SK-N-SH (cell line): ENCODE data around the gene ZIC1. TPM values are rescaled to one million over a fixed set of nuclear protein-coding genes. Genes with fewer than 3 reads are reported as not detected.

Source experiments
- CTCF ChIA-PET: fragments of 300-600, 350-600 bp; formaldehyde crosslinking; extraction: SDS; loops from one replicate; lab custom pipeline; 2021; lab: Yijun Ruan, JAX
- POLR2A ChIA-PET: fragments of 350-600 bp; sonication (Branson Sonifier 250); formaldehyde crosslinking; extraction: SDS; loops from one replicate; lab custom pipeline; 2020; ENCODE audit warnings: antibody characterized with exemption, inconsistent platforms; lab: Yijun Ruan, JAX
- DNase-seq: peaks from one replicate; pipeline ENCODE4 v3.0.0; 2012
- H2AFZ ChIP-seq: fragments of 200-600 bp; sonication (generic); 2 replicates; pipeline ENCODE4 v1.8.1; 2016; ENCODE audit warnings: antibody characterized with exemption, mild to moderate bottlenecking, low read depth
- H3F3A ChIP-seq: fragments of 200-600 bp; sonication (generic); replicated peaks from 2 replicates; pipeline ENCODE3; 2016; ENCODE audit warnings: antibody characterized with exemption, mild to moderate bottlenecking; ENCODE audit not compliant: insufficient read depth
- H3K27ac ChIP-seq, 2 experiments: fragments of 200-500 bp in 1 of 2; fragments of 200-600 bp in 1 of 2; sonication (Bioruptor generic) in 1 of 2; sonication (generic), shearing (Covaris generic) in 1 of 2; 2 replicates each; pipeline versions ENCODE4 v1.5.1 to v1.6.1; 2014 to 2016; ENCODE audit warnings: low read depth in 2 of 2, inconsistent platforms in 1 of 2, low read length in 1 of 2, mild to moderate bottlenecking in 1 of 2, mixed read lengths in 1 of 2
- H3K27me3 ChIP-seq: fragments of 200-600 bp; sonication (generic), shearing (Covaris generic); 2 replicates; pipeline ENCODE4 v1.6.1; 2016; ENCODE audit warnings: mixed run types; ENCODE audit not compliant: insufficient read depth
- H3K36me3 ChIP-seq, 2 experiments: fragments of 200-500 bp in 1 of 2; fragments of 200-600 bp in 1 of 2; sonication (Bioruptor generic) in 1 of 2; sonication (generic) in 1 of 2; replicated peaks in 1 of 2; 2 replicates each; pipeline versions ENCODE3 to v1.5.1; 2014 to 2016; ENCODE audit warnings: low read length in 1 of 2, mild to moderate bottlenecking in 1 of 2; ENCODE audit not compliant: insufficient read depth in 2 of 2, control insufficient read depth in 1 of 2
- H3K4me1 ChIP-seq, 2 experiments: fragments of 200-500 bp in 1 of 2; fragments of 200-600 bp in 1 of 2; sonication (Bioruptor generic) in 1 of 2; sonication (generic), shearing (Covaris generic) in 1 of 2; 2 replicates each; pipeline versions ENCODE4 v1.5.1 to v1.6.1; 2014 to 2016; ENCODE audit warnings: low read depth in 1 of 2, low read length in 1 of 2, mixed run types in 1 of 2; ENCODE audit not compliant: insufficient read depth in 2 of 2, control insufficient read depth in 1 of 2
- H3K4me2 ChIP-seq: fragments of 200-600 bp; sonication (generic), shearing (Covaris generic); 2 replicates; pipeline ENCODE4 v1.6.1; 2017; ENCODE audit warnings: mixed run types
- H3K4me3 ChIP-seq, 2 experiments: fragments of 200-500 bp in 1 of 2; fragments of 200-600 bp in 1 of 2; sonication (Bioruptor generic) in 1 of 2; sonication (generic), shearing (Covaris generic) in 1 of 2; 2 replicates each; pipeline versions ENCODE4 v1.5.1 to v1.8.1; 2014 to 2016; ENCODE audit warnings: low read depth in 2 of 2, inconsistent platforms in 1 of 2, low read length in 1 of 2, mild to moderate bottlenecking in 1 of 2, mixed read lengths in 1 of 2, moderate library complexity in 1 of 2
- H3K79me2 ChIP-seq: fragments of 200-600 bp; sonication (generic); 2 replicates; pipeline ENCODE4 v1.8.1; 2017; ENCODE audit warnings: mild to moderate bottlenecking; ENCODE audit not compliant: insufficient read depth
- H3K9ac ChIP-seq: fragments of 200-600 bp; sonication (generic); 2 replicates; pipeline ENCODE4 v1.6.1; 2017; ENCODE audit warnings: mixed run types
- H3K9me2 ChIP-seq: fragments of 200-600 bp; sonication (generic); 2 replicates; pipeline ENCODE4 v1.6.1; 2017; ENCODE audit warnings: mixed run types
- H3K9me3 ChIP-seq: fragments of 200-600 bp; sonication (generic); 2 replicates; pipeline ENCODE4 v1.6.1; 2017; ENCODE audit warnings: mixed run types, mild to moderate bottlenecking, moderate library complexity
- H4K20me1 ChIP-seq: fragments of 200-600 bp; sonication (generic); 2 replicates; pipeline ENCODE4 v1.6.1; 2017; ENCODE audit warnings: mild to moderate bottlenecking, mixed run types; ENCODE audit not compliant: insufficient read depth
- ELF1 ChIP-seq: IDR thresholded peaks from 2 replicates; pipeline ENCODE4 v1.4.0; 2012
- EZH2phosphoT487 ChIP-seq: fragments of 200-600 bp; sonication (generic); IDR thresholded peaks from 2 replicates; pipeline ENCODE4 v1.6.1; 2017; ENCODE audit warnings: low read depth, mixed run types, mild to moderate bottlenecking, antibody characterized with exemption, moderate library complexity, borderline replicate concordance
- FOSL2 ChIP-seq: IDR thresholded peaks from 2 replicates; pipeline ENCODE4 v1.4.0; 2012; ENCODE audit warnings: low read depth, mild to moderate bottlenecking, moderate library complexity, borderline replicate concordance
- FOXM1 ChIP-seq: IDR thresholded peaks from 2 replicates; pipeline ENCODE4 v1.4.0; 2012; ENCODE audit warnings: low read depth, mild to moderate bottlenecking
- GATA2 ChIP-seq: sonication (generic); formaldehyde crosslinking; IDR thresholded peaks from 2 replicates; pipeline ENCODE4 v1.5.0; 2020; ENCODE audit warnings: mild to moderate bottlenecking, missing genetic modification reagents
- JUND ChIP-seq: IDR thresholded peaks from 2 replicates; pipeline ENCODE4 v1.4.0; 2012
- MEF2A ChIP-seq: IDR thresholded peaks from 2 replicates; pipeline ENCODE4 v1.4.0; 2012; ENCODE audit warnings: low read depth, borderline replicate concordance
- MXI1 ChIP-seq: IDR thresholded peaks from 2 replicates; pipeline ENCODE4 v1.6.1; 2012; ENCODE audit warnings: mild to moderate bottlenecking, low read depth, low read length, improper control_type of control experiment
- POLR2AphosphoS5 ChIP-seq: IDR thresholded peaks from 2 replicates; pipeline ENCODE4 v1.6.1; 2012; ENCODE audit warnings: low read depth, low read length
- RXRA ChIP-seq: IDR thresholded peaks from 2 replicates; pipeline ENCODE4 v1.4.0; 2012; ENCODE audit warnings: low read depth, mild to moderate bottlenecking, borderline replicate concordance
- TEAD4 ChIP-seq: IDR thresholded peaks from 2 replicates; pipeline ENCODE4 v1.4.0; 2012; ENCODE audit warnings: mild to moderate bottlenecking, borderline replicate concordance; ENCODE audit not compliant: insufficient read depth
- WGBS: methylation state at CpG from one replicate; pipeline ENCODE4 v1.1.6; 2017; ENCODE audit warnings: low lambda C conversion rate; 5-methylcytosine and 5-hydroxymethylcytosine counted together
- polyA plus RNA-seq, 3 experiments: library from polyadenylated mRNA; depleted of rRNA; stranded (reverse); fragments of >200 nt; gene quantifications; 2 replicates each; pipeline ENCODE4 v1.2.3, GENCODE V29; 2012
- TF ChIP-seq, protein P1 (sequence below): IDR thresholded peaks from 2 replicates; pipeline ENCODE4 v1.4.0; 2012; ENCODE audit warnings: low read depth, borderline replicate concordance
- TF ChIP-seq, protein P2 (sequence below): fragments of 200-600 bp; sonication (generic); IDR thresholded peaks from 2 replicates; pipeline ENCODE4 v1.6.1; 2017; ENCODE audit warnings: antibody characterized with exemption, mild to moderate bottlenecking, moderate library complexity
- TF ChIP-seq, protein P3 (sequence below): fragments of 150-350 bp; IDR thresholded peaks from 2 replicates; pipeline ENCODE4 v1.6.1; 2016; ENCODE audit warnings: mild to moderate bottlenecking, low read depth, low read length
- TF ChIP-seq, protein P4 (sequence below): IDR thresholded peaks from 2 replicates; pipeline ENCODE4 v1.4.0; 2012; ENCODE audit warnings: low read depth

ZIC1 gene
- polyA plus RNA-seq, 1 of the 3 experiments (the other 2 are of a cell fraction) = 16.7 TPM

DNA sequence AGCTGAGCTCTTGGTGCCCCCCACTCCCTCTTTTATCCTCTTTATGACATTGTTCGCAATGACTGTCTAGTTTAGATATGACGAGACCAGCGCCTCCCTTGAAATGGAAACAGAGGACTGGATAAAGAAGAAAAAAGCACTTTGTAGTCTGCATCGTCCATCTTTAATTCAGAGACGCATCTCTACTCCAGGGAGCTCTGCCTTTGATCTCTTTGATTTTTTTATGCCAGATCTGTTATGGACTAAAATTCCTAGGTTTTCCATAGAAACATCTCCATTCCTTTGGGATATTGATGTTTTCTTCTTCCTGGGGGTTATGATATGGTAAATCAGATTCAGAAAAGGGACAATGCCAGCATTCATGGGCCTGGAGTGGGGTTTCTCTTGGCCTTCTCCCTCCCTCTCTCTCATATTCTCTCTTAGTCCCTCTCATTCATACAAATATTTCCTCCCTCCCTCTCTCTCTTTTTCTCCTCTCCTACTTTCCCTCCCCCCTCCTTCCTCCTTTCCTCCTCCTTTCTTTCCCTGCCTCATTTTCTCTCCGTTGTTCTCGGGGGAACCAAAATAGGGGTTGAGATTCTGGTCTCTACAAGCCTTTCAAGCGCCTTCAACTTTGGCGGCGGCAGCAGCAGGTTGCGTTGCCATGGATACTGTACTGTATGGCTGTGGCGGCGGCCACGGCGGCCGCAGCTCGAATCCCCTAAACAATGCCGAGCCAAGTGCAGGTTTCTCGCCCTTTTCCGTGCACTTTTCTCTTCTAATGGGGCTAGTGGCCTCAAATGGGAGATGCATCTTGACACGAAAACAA, 48.3 kb upstream of the ZIC1 start:
- H3K79me2 ChIP-seq = no peaks in the 10 kb centered on the region
- H3K36me3 ChIP-seq = no peaks in the 10 kb centered on the region
- POLR2A ChIA-PET = interaction anchor here (1.3 kb wide), 1 partner anchor 31 kb away, joined by 4 read pairs; no protein-coding TSS in a partner anchor
- H3K4me3 ChIP-seq = peak overlapping the region in 1 of 2 experiments; percentile 0; a peak in 2 of 4 replicates
- H3K4me2 ChIP-seq = peak overlapping the region; percentile 38; the same call in 1 of the 2 replicates
- H3F3A ChIP-seq = no peaks in the 10 kb centered on the region
- DNase-seq = peak; percentile 62
- WGBS = 29% methylated on average over 21 of the region's 21 CpGs
- peaks cover 0 to 2% of the 10 kb centered on the region in 2 experiments; a peak in 1 of 4 replicates for H3K4me1 ChIP-seq
- no peaks in the 10 kb centered on the region for H4K20me1 ChIP-seq
- no peaks in the 10 kb centered on the region for H3K9me2 ChIP-seq
- no peak overlapping the region for H3K27ac ChIP-seq
- H3K9ac ChIP-seq = no peak overlapping the region
- no peaks in the 10 kb centered on the region for H3K9me3 ChIP-seq
- TF ChIP-seq TEAD4 = no peak
- TF ChIP-seq GATA2 (CRISPR knock-in tag) = no peak
- TF ChIP-seq MXI1 = no peak
- TF ChIP-seq FOXM1 = no peak
- TF ChIP-seq EZH2phosphoT487 = no peak
- TF ChIP-seq, protein P1, sequence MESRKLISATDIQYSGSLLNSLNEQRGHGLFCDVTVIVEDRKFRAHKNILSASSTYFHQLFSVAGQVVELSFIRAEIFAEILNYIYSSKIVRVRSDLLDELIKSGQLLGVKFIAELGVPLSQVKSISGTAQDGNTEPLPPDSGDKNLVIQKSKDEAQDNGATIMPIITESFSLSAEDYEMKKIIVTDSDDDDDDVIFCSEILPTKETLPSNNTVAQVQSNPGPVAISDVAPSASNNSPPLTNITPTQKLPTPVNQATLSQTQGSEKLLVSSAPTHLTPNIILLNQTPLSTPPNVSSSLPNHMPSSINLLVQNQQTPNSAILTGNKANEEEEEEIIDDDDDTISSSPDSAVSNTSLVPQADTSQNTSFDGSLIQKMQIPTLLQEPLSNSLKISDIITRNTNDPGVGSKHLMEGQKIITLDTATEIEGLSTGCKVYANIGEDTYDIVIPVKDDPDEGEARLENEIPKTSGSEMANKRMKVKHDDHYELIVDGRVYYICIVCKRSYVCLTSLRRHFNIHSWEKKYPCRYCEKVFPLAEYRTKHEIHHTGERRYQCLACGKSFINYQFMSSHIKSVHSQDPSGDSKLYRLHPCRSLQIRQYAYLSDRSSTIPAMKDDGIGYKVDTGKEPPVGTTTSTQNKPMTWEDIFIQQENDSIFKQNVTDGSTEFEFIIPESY = no peak
- TF ChIP-seq, protein P2, sequence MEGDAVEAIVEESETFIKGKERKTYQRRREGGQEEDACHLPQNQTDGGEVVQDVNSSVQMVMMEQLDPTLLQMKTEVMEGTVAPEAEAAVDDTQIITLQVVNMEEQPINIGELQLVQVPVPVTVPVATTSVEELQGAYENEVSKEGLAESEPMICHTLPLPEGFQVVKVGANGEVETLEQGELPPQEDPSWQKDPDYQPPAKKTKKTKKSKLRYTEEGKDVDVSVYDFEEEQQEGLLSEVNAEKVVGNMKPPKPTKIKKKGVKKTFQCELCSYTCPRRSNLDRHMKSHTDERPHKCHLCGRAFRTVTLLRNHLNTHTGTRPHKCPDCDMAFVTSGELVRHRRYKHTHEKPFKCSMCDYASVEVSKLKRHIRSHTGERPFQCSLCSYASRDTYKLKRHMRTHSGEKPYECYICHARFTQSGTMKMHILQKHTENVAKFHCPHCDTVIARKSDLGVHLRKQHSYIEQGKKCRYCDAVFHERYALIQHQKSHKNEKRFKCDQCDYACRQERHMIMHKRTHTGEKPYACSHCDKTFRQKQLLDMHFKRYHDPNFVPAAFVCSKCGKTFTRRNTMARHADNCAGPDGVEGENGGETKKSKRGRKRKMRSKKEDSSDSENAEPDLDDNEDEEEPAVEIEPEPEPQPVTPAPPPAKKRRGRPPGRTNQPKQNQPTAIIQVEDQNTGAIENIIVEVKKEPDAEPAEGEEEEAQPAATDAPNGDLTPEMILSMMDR = no peak
- TF ChIP-seq ELF1 = no peak
- TF ChIP-seq RXRA = no peak
- TF ChIP-seq, protein P3, sequence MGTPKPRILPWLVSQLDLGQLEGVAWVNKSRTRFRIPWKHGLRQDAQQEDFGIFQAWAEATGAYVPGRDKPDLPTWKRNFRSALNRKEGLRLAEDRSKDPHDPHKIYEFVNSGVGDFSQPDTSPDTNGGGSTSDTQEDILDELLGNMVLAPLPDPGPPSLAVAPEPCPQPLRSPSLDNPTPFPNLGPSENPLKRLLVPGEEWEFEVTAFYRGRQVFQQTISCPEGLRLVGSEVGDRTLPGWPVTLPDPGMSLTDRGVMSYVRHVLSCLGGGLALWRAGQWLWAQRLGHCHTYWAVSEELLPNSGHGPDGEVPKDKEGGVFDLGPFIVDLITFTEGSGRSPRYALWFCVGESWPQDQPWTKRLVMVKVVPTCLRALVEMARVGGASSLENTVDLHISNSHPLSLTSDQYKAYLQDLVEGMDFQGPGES = no peak
- no peak for TF ChIP-seq FOSL2
- no peak for TF ChIP-seq JUND
- TF ChIP-seq, protein P4, sequence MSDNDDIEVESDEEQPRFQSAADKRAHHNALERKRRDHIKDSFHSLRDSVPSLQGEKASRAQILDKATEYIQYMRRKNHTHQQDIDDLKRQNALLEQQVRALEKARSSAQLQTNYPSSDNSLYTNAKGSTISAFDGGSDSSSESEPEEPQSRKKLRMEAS = no peak
- TF ChIP-seq MEF2A = no peak
- TF ChIP-seq POLR2AphosphoS5 = no peak
- TF ChIP-seq, all 33 proteins: peak for 0
- H3K27me3 ChIP-seq = peaks cover 63% of the 10 kb centered on the region
- no peak overlapping the region for H2AFZ ChIP-seq
- CTCF ChIA-PET = interaction anchor here (0.6 to 2.7 kb wide), 13 partner anchors 9 to 1282 kb away, joined by 3 to 9 read pairs (median 3); no protein-coding TSS in a partner anchor
